ENCODE measurements around the gene SUOX. TPM values are rescaled to one million over a fixed set of nuclear protein-coding genes. Genes with fewer than 3 reads are reported as not detected.
A peak's percentile ranks its signal among the peaks of the same experiment; 100 is the strongest.
"Not testable (repeated sequence)": the region's sequence is repeated elsewhere in the genome, so short reads cannot be mapped to it uniquely, and the experiment has no call there.

Gene SUOX
- total RNA-seq, 4 donors from 2014 or later: 18.7 to 25.6 (median 22.9) TPM

GRCh38 chr12:55995366-55995765 is 1.7 kb upstream of the SUOX start:
- Histone ChIP-seq H3K27me3 (no peaks in the 10 kb centered on the region), H3K4me1 (peaks cover 15% of the 10 kb centered on the region), H3K27ac (no peak overlapping the region), H3K4me3 (no peak overlapping the region), H3K9me3 (no peaks in the 10 kb centered on the region), H3K36me3 (peaks cover 43% of the 10 kb centered on the region)
- no peak for TF ChIP-seq POLR2AphosphoS5 (IDR thresholded peaks at IDR 0.05)
- no peak for TF ChIP-seq EP300 (IDR thresholded peaks at IDR 0.05)
- no peak for TF ChIP-seq POLR2A (IDR thresholded peaks at IDR 0.05)
- TF ChIP-seq CTCF (IDR thresholded peaks at IDR 0.05): no peak
- 87% methylated on average over 8 of the region's 8 CpGs for WGBS
- DNase-seq (ENCODE audit: low spot score in 2 of 2): no peak

DNA sequence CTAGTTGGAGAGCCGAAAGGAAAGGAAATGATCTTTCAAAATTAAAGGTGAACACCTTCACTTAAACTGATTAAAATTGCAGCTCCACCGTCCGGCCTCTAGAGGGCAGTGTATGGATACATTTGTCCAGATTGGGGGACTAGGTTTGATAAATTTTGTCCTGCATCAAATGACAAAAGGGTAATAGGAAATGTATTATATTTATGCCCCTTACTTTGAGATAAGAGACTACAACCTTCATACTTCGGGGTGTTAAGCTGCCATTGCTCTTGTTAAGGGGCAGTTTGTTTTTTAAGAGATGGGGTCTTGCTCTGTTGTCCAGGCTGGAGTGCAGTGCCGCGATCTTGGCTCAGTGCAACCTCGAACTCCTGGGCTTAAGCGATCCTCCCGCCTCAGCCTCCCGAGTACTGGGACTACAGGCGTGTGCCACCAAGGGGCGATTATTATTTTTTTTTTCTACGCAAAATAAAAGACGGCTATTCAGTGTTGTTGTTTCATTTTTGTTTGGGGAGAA is 818 bp upstream of the SUOX start:
- Histone ChIP-seq H3K9me3 (no peaks in the 10 kb centered on the region), H3K36me3 (peaks cover 34% of the 10 kb centered on the region), H3K27me3 (no peaks in the 10 kb centered on the region), H3K27ac (peak overlapping the region; percentile 74), H3K4me1 (peaks cover 15% of the 10 kb centered on the region), H3K4me3 (peak overlapping the region; percentile 59)
- no peak for DNase-seq (ENCODE audit: low spot score in 2 of 2)
- no peak for TF ChIP-seq POLR2AphosphoS5 (IDR thresholded peaks at IDR 0.05)
- TF ChIP-seq CTCF (IDR thresholded peaks at IDR 0.05): peak; percentile 83 to 84
- TF ChIP-seq EP300 (IDR thresholded peaks at IDR 0.05): no peak
- 25% methylated on average over 14 of the region's 14 CpGs for WGBS

DNA sequence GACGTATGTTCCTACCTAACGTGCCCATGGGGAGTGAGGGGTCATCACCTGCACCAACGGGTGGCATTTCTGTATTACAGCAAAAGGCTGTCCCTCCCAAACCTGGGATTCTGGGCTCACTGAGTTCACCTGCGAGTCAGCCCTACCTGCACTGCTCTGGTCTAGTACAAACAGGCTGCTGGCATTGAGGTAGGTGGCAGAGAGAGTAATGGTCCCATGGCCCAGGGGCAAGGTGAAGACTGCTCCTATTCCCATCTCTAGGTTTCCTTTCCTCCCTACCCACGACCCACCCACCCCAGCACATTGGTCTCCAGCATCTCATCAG is 421 bp downstream of the SUOX start:
- WGBS: 4% methylated on average over 5 of the region's 5 CpGs
- Histone ChIP-seq H3K27me3 (no peaks in the 10 kb centered on the region), H3K27ac (peak overlapping the region; percentile 74), H3K4me1 (peaks cover 15% of the 10 kb centered on the region), H3K36me3 (peaks cover 24% of the 10 kb centered on the region), H3K9me3 (no peaks in the 10 kb centered on the region), H3K4me3 (peak overlapping the region; percentile 59)
- TF ChIP-seq CTCF (IDR thresholded peaks at IDR 0.05) (no peak), EP300 (IDR thresholded peaks at IDR 0.05) (no peak), POLR2AphosphoS5 (IDR thresholded peaks at IDR 0.05) (no peak), POLR2A (IDR thresholded peaks at IDR 0.05) (no peak)
- no peak for DNase-seq (ENCODE audit: low spot score in 2 of 2)

GRCh38 chr12:55999522-55999921 is 2.4 kb downstream of the SUOX start:
- H3K27me3 ChIP-seq; H3K27ac ChIP-seq; H3K4me3 ChIP-seq; DNase-seq (ENCODE audit: low spot score in 2 of 2); H3K9me3 ChIP-seq: not testable (repeated sequence)
- WGBS: 69% methylated on average over 6 of the region's 6 CpGs
- H3K4me1 ChIP-seq: peaks cover 15% of the 10 kb centered on the region
- H3K36me3 ChIP-seq: peaks cover 21% of the 10 kb centered on the region

DNA sequence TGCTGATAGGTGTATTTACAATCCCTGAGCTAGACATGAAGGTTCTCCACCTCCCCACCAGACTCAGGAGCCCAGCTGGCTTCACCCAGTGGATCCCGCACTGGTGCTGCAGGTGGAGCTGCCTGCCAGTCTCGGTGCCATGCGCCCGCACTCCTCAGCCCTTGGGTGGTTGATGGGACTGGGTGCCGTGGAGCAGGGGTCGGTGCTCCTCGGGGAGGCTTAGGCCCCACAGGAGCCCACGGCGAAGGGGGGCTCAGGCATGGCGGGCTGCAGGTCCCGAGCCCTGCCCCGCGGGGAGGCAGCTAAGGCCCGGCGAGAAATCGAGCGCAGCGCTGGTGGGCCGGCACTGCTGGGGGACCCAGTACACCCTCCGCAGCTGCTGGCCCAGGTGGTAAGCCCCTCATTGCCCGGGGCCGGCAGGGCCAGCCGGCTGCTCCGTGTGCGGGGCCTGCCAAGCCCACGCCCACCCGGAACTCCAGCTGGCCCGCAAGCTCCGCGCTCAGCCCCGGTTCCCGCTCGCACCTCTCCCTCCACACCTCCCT is 3.0 kb downstream of the SUOX start:
- not testable (repeated sequence) for H3K4me3 ChIP-seq; H3K27me3 ChIP-seq; H3K27ac ChIP-seq; DNase-seq (ENCODE audit: low spot score in 2 of 2); H3K9me3 ChIP-seq
- H3K4me1 ChIP-seq: peaks cover 15% of the 10 kb centered on the region
- WGBS: 97% methylated on average over 14 of the region's 33 CpGs
- peaks cover 21% of the 10 kb centered on the region for H3K36me3 ChIP-seq

DNA sequence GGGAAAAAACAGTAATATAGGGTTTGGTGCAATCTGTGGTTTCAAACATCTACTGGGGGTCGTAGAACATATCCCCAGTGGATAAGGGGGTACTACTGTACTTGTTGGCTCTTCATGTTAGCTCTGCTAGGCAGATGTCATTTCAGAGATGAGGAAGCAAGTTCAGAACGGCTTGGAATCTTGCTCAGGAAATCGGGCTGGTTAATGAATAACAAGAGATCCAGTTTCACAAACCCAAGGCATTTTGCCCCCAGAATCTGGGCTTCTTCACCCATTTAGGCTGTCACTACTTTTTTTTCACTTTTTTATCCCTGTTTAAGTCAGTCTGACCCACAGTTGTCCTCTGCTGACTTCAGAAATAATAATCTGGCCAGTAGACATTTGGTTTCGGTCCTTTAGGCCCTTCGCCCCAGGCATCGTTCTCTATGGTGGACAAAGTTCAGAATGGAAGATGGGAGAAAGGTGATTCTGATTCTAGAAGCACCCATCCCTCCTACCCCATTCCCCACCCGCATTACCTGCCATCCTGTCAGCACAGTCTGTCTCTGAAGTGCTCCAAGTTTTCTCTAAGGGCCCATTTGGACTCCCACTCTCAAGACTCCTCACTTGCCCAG is 4.5 kb downstream of the SUOX start:
- DNase-seq (ENCODE audit: low spot score in 2 of 2): no peak
- 84% methylated on average over 7 of the region's 7 CpGs for WGBS

GRCh38 chr12:56003376-56003775 is 6.3 kb downstream of the SUOX start:
- WGBS: 79% methylated on average over 5 of the region's 5 CpGs
- H3K9me3 ChIP-seq; DNase-seq (ENCODE audit: low spot score in 2 of 2); H3K27me3 ChIP-seq; H3K4me3 ChIP-seq; H3K27ac ChIP-seq: not testable (repeated sequence)
- H3K4me1 ChIP-seq: peaks cover 12% of the 10 kb centered on the region
- peaks cover 21% of the 10 kb centered on the region for H3K36me3 ChIP-seq

More for the DNA sequence above, 4.5 kb downstream of the SUOX start:
- H3K27me3 ChIP-seq: no peaks in the 10 kb centered on the region
- H3K9me3 ChIP-seq: no peaks in the 10 kb centered on the region
- peaks cover 21% of the 10 kb centered on the region for H3K36me3 ChIP-seq
- no peak overlapping the region for H3K4me3 ChIP-seq
- peaks cover 9% of the 10 kb centered on the region for H3K4me1 ChIP-seq
- no peak overlapping the region for H3K27ac ChIP-seq
- TF ChIP-seq POLR2A (IDR thresholded peaks at IDR 0.05): no peak
- TF ChIP-seq POLR2AphosphoS5 (IDR thresholded peaks at IDR 0.05): no peak
- TF ChIP-seq EP300 (IDR thresholded peaks at IDR 0.05): no peak
- TF ChIP-seq CTCF (IDR thresholded peaks at IDR 0.05): no peak
